Thyroid gland (tissue), 4 donors: Measurements from ENCODE around the gene CCIN. TPM values are rescaled to one million over a fixed set of nuclear protein-coding genes. Genes with fewer than 3 reads are reported as not detected.
A peak's percentile ranks its signal among the peaks of the same experiment; 100 is the strongest.
"Not testable (repeated sequence)": the region's sequence is repeated elsewhere in the genome, so short reads cannot be mapped to it uniquely, and the experiment has no call there.

Experiments
- DNase-seq, 2 donors: peaks; one replicate each; pipeline ENCODE4 v3.0.0-alpha.2; 2019
- H3K27ac ChIP-seq, 3 donors: fragments of 200-600 bp; sonication (generic); 1 replicate in 2 of 3; 2 replicates in 1 of 3; pipeline ENCODE4 v1.5.1; 2016 to 2019; ENCODE audit warnings: mild to moderate bottlenecking in 1 of 3, moderate library complexity in 1 of 3
- H3K27me3 ChIP-seq: fragments of 200-600 bp; sonication (generic); one replicate; pipeline ENCODE4 v1.5.1; 2019
- H3K36me3 ChIP-seq, 2 donors: fragments of 200-600 bp; sonication (generic); one replicate each; pipeline ENCODE4 v1.5.1; 2016 to 2019
- H3K4me1 ChIP-seq, 2 donors: fragments of 200-600 bp; sonication (generic); one replicate each; pipeline ENCODE4 v1.5.1; 2017 to 2019
- H3K4me3 ChIP-seq, 3 donors: fragments of 200-600 bp; sonication (generic); replicated peaks in 1 of 3; 1 replicate in 2 of 3; 2 replicates in 1 of 3; pipeline ENCODE4 v1.5.1; 2016; ENCODE audit warnings: mild to moderate bottlenecking in 1 of 3
- H3K9me3 ChIP-seq: fragments of 200-600 bp; sonication (generic); one replicate; pipeline ENCODE4 v1.5.1; 2017
- CTCF ChIP-seq, 6 experiments: fragments of 200-600 bp in 3 of 6; fragments of 450-650 bp in 3 of 6; sonication (generic) in 3 of 6; IDR thresholded peaks; one replicate each; pipeline ENCODE4 v1.5.1; 2016 to 2019; ENCODE audit warnings: antibody characterized with exemption in 6 of 6, mild to moderate bottlenecking in 2 of 6, inconsistent platforms in 1 of 6, moderate library complexity in 1 of 6
- POLR2A ChIP-seq, 2 donors: fragments of 450-650 bp; IDR thresholded peaks; one replicate each; pipeline ENCODE4 v1.6.1; 2017; ENCODE audit warnings: antibody characterized with exemption in 2 of 2, mild to moderate bottlenecking in 2 of 2, moderate library complexity in 1 of 2
- WGBS, 2 donors: methylation state at CpG; one replicate each; pipeline ENCODE4 v1.1.5; 2017; 5-methylcytosine and 5-hydroxymethylcytosine counted together
- intact Hi-C: fragments of 100-400 bp; cut with DNase I; formaldehyde crosslinking; loops from one replicate; pipeline ENCODE4 v1.15.1; 2023
- total RNA-seq, 4 donors: library from RNA; depleted of rRNA; stranded (reverse); fragments of >200 nt; gene quantifications; one replicate each; pipeline ENCODE4 v1.2.3, GENCODE V29; 2016

CCIN gene
- total RNA-seq, 4 donors from 2014 or later = 0.40 TPM; not detected in 3

GRCh38 chr9:36174271-36174670, 5.1 kb downstream of the CCIN start:
- WGBS, 2 donors = 82 to 88% methylated on average over 7 of the region's 7 CpGs
- no peak overlapping the region for H3K27ac ChIP-seq
- no peak overlapping the region for H3K4me3 ChIP-seq
- H3K27me3 ChIP-seq = no peaks in the 10 kb centered on the region
- no peaks in the 10 kb centered on the region for H3K9me3 ChIP-seq
- H3K4me1 ChIP-seq = no peaks in the 10 kb centered on the region
- no peak for DNase-seq
- intact Hi-C loops = no loop called here
- TF ChIP-seq CTCF (IDR thresholded peaks at IDR 0.05) (no peak), POLR2A (IDR thresholded peaks at IDR 0.05) (no peak)
- H3K36me3 ChIP-seq = no peaks in the 10 kb centered on the region

GRCh38 chr9:36174731-36175130, 5.5 kb downstream of the CCIN start:
- no peaks in the 10 kb centered on the region for H3K9me3 ChIP-seq
- no peak for DNase-seq
- H3K27me3 ChIP-seq = no peaks in the 10 kb centered on the region
- H3K36me3 ChIP-seq = no peaks in the 10 kb centered on the region
- intact Hi-C loops = no loop called here
- H3K4me3 ChIP-seq = no peak overlapping the region
- no peaks in the 10 kb centered on the region for H3K4me1 ChIP-seq
- WGBS, 2 donors = 57 to 81% methylated on average over 2 to 3 of the region's 3 CpGs
- no peak overlapping the region for H3K27ac ChIP-seq
- TF ChIP-seq CTCF (IDR thresholded peaks at IDR 0.05) = no peak
- TF ChIP-seq POLR2A (IDR thresholded peaks at IDR 0.05) = no peak

GRCh38 chr9:36175209-36175608, 6.0 kb downstream of the CCIN start:
- DNase-seq, H3K9me3 ChIP-seq, H3K4me1 ChIP-seq, intact Hi-C loops, H3K27ac ChIP-seq, H3K27me3 ChIP-seq, H3K36me3 ChIP-seq, H3K4me3 ChIP-seq: not testable (repeated sequence)
- WGBS, 2 donors = 90 to 94% methylated on average over 3 of the region's 3 CpGs

- H3K4me1 ChIP-seq, H3K9me3 ChIP-seq, intact Hi-C loops, H3K27me3 ChIP-seq, H3K4me3 ChIP-seq, H3K36me3 ChIP-seq, H3K27ac ChIP-seq, DNase-seq: not testable (repeated sequence)
- 90 to 91% methylated on average over 10 of the region's 10 CpGs for WGBS, 2 donors
Measured at GRCh38 chr9:36176496-36176895, 7.3 kb downstream of the CCIN start.

- intact Hi-C loops = no loop called here
- Histone ChIP-seq H3K27ac (no peak overlapping the region), H3K4me3 (no peak overlapping the region), H3K9me3 (no peaks in the 10 kb centered on the region), H3K27me3 (no peaks in the 10 kb centered on the region), H3K4me1 (no peaks in the 10 kb centered on the region), H3K36me3 (no peaks in the 10 kb centered on the region)
- DNase-seq = no peak
- 83 to 85% methylated on average over 4 of the region's 4 CpGs for WGBS, 2 donors
- TF ChIP-seq CTCF (IDR thresholded peaks at IDR 0.05) (no peak), POLR2A (IDR thresholded peaks at IDR 0.05) (no peak)
Measured at GRCh38 chr9:36177571-36177970, 8.4 kb downstream of the CCIN start.

- H3K9me3 ChIP-seq, H3K4me1 ChIP-seq, H3K4me3 ChIP-seq, DNase-seq, intact Hi-C loops, H3K27me3 ChIP-seq, H3K36me3 ChIP-seq, H3K27ac ChIP-seq: not testable (repeated sequence)
- 90 to 98% methylated on average over 6 of the region's 6 CpGs for WGBS, 2 donors
Measured at GRCh38 chr9:36180243-36180642, 11.1 kb downstream of the CCIN start.

GRCh38 chr9:36187414-36187813, 18.2 kb downstream of the CCIN start:
- no peaks in the 10 kb centered on the region for H3K36me3 ChIP-seq
- H3K27me3 ChIP-seq = no peaks in the 10 kb centered on the region
- no peak for TF ChIP-seq POLR2A (IDR thresholded peaks at IDR 0.05)
- TF ChIP-seq CTCF (IDR thresholded peaks at IDR 0.05) = no peak
- intact Hi-C loops = no loop called here
- no peak overlapping the region for H3K4me3 ChIP-seq
- no peak for DNase-seq
- peak overlapping the region; percentile 6 to 56 (median 48) for H3K27ac ChIP-seq
- H3K9me3 ChIP-seq = no peaks in the 10 kb centered on the region
- H3K4me1 ChIP-seq = peaks cover 17 to 22% of the 10 kb centered on the region in 2 donors
